Activated naive CD4-positive, alpha-beta T cell treated with anti-CD3 and anti-CD28 coated beads, Interleukin-2, amount 50 U/mL, for 16 hours (primary cell): ENCODE data around the gene KREMEN2.

Source experiments
- DNase-seq: peaks from one replicate; pipeline ENCODE4 v3.0.0-alpha.2; 2020

The KREMEN2 gene

GRCh38 chr16:3007059-3007956 lies 43.2 kb downstream of the KREMEN2 start:
- DNase-seq = no peak

- DNase-seq = no peak
These were observed 44.0 kb downstream of the KREMEN2 start for GRCh38 chr16:3007957-3008689.

GRCh38 chr16:3008690-3009037 lies 44.6 kb downstream of the KREMEN2 start:
- no peak for DNase-seq

- no peak for DNase-seq
These were observed 45.7 kb downstream of the KREMEN2 start for GRCh38 chr16:3009568-3010390.

- DNase-seq = no peak
These were observed 46.4 kb downstream of the KREMEN2 start for GRCh38 chr16:3010510-3010909.

GRCh38 chr16:3012246-3012645 lies 48.2 kb downstream of the KREMEN2 start:
- DNase-seq = no peak

GRCh38 chr16:3012828-3013420 lies 48.8 kb downstream of the KREMEN2 start, which contains the start of gene CLDN9:
TSS of gene CLDN9 (plus strand) at chr16:3012923. CDS start at chr16:3013363, 440 bp downstream.
- DNase-seq = no peak

GRCh38 chr16:3013491-3013951 lies 49.4 kb downstream of the KREMEN2 start:
- no peak for DNase-seq

- DNase-seq = no peak
These were observed 50.1 kb downstream of the KREMEN2 start for GRCh38 chr16:3013998-3014690.

- DNase-seq = no peak
These were observed 50.9 kb downstream of the KREMEN2 start for GRCh38 chr16:3014971-3015370.

- no peak for DNase-seq
These were observed 51.9 kb downstream of the KREMEN2 start for GRCh38 chr16:3015865-3016521.

GRCh38 chr16:3017344-3017743 lies 53.3 kb downstream of the KREMEN2 start:
- no peak for DNase-seq
